22Rv1 (cell line): ENCODE data around the gene ZNF860.

Experiments used
- CTCF ChIP-seq: fragments of 450-650 bp; IDR thresholded peaks from 2 replicates; pipeline ENCODE4 v1.5.1; 2017; ENCODE audit warnings: mild to moderate bottlenecking
- ZFX ChIP-seq: fragments of 450-650 bp; IDR thresholded peaks from 2 replicates; pipeline ENCODE4 v1.6.1; 2017; ENCODE audit warnings: antibody characterized with exemption, borderline replicate concordance

- TF ChIP-seq CTCF (no peak), ZFX (no peak)
Observed at GRCh38 chr3:31973837-31974236, 7.7 kb upstream of the ZNF860 start.
